Caco-2 (cell line): ENCODE results near the gene MAB21L1. TPM values are rescaled to one million over a fixed set of nuclear protein-coding genes. Genes with fewer than 3 reads are reported as not detected.

ENCODE experiments used
- BruUV-seq: library from RNA; stranded (reverse); fragments of 400-500 nt; replicated peaks from 2 replicates; lab custom pipeline; 2021; lab: Mats Ljungman, UMichigan
- CTCF ChIA-PET: fragments of 300-600 bp; sonication (Branson Sonifier 250); formaldehyde crosslinking; loops from one replicate; lab custom pipeline; 2022; ENCODE audit warnings: antibody characterized with exemption; lab: Charles Lee
- POLR2A ChIA-PET: fragments of 300-600 bp; sonication (Branson Sonifier 250); formaldehyde crosslinking; loops from one replicate; lab custom pipeline; 2022; ENCODE audit warnings: antibody characterized with exemption; lab: Charles Lee
- DNase-seq, 2 experiments: peaks; one replicate each; pipeline versions ENCODE4 v3.0.0 to v3.0.0-alpha.2; 2020 to 2022
- H3K27me3 ChIP-seq: replicated peaks from 2 replicates; pipeline ENCODE4 v1.6.0; 2011; ENCODE audit warnings: low read length; ENCODE audit not compliant: control insufficient read depth, insufficient read depth
- H3K36me3 ChIP-seq: 2 replicates; pipeline ENCODE4 v1.5.1; 2011; ENCODE audit warnings: low read length; ENCODE audit not compliant: control insufficient read depth, insufficient read depth
- H3K4me1 ChIP-seq: fragments of 250-450 bp; sonication (Bioruptor Pico); 2 replicates; pipeline ENCODE4 v1.5.1; 2020; ENCODE audit warnings: mild to moderate bottlenecking
- H3K4me3 ChIP-seq: 2 replicates; pipeline ENCODE4 v1.5.1; 2011; ENCODE audit warnings: low read depth, mild to moderate bottlenecking, control low read depth, low read length
- H3K9me3 ChIP-seq: fragments of 250-450 bp; sonication (Bioruptor Pico); 2 replicates; pipeline ENCODE4 v1.5.1; 2020; ENCODE audit warnings: mild to moderate bottlenecking, moderate library complexity
- H3K27ac Mint-ChIP-seq: one replicate; pipeline ENCODE4 v1.8.0; 2022; ENCODE audit warnings: mixed read lengths; ENCODE audit not compliant: unreplicated experiment
- H3K27me3 Mint-ChIP-seq: one replicate; pipeline ENCODE4 v1.8.0; 2022; ENCODE audit warnings: mixed read lengths; ENCODE audit not compliant: insufficient read depth, unreplicated experiment
- H3K36me3 Mint-ChIP-seq: one replicate; pipeline ENCODE4 v1.8.0; 2022; ENCODE audit warnings: mild to moderate bottlenecking, mixed read lengths; ENCODE audit not compliant: insufficient read depth, unreplicated experiment
- H3K4me1 Mint-ChIP-seq: one replicate; pipeline ENCODE4 v1.8.0; 2022; ENCODE audit warnings: low read depth, mixed read lengths; ENCODE audit not compliant: unreplicated experiment
- H3K4me3 Mint-ChIP-seq: one replicate; pipeline ENCODE4 v1.8.0; 2022; ENCODE audit warnings: mild to moderate bottlenecking, moderate library complexity, mixed read lengths; ENCODE audit not compliant: unreplicated experiment
- H3K9me3 Mint-ChIP-seq: one replicate; pipeline ENCODE4 v1.8.0; 2022; ENCODE audit warnings: mixed read lengths; ENCODE audit not compliant: unreplicated experiment
- intact Hi-C: fragments of 100-400 bp; cut with micrococcal nuclease; formaldehyde crosslinking; loops from one replicate; pipeline ENCODE4 v1.10.0; 2022; ENCODE audit not compliant: unreplicated experiment
- total RNA-seq: library from RNA; stranded (reverse); gene quantifications from 2 replicates; pipeline ENCODE4 v1.2.3, GENCODE V29; 2022
- TF ChIP-seq, protein P1 (sequence below), 2 experiments: fragments of 200-600 bp in 1 of 2; IDR thresholded peaks; 1 replicate in 1 of 2; 2 replicates in 1 of 2; pipeline versions ENCODE4 v1.5.1 to v1.8.0; 2011 to 2022; ENCODE audit warnings: antibody characterized with exemption in 1 of 2, control low read depth in 1 of 2, inconsistent platforms in 1 of 2, low read depth in 1 of 2, low read length in 1 of 2, mild to moderate bottlenecking in 1 of 2, moderate library complexity in 1 of 2; ENCODE audit not compliant: insufficient read depth in 1 of 2, severe bottlenecking in 1 of 2, unreplicated experiment in 1 of 2

MAB21L1 gene
- total RNA-seq, 1 experiment from 2014 or later: not detected

DNA sequence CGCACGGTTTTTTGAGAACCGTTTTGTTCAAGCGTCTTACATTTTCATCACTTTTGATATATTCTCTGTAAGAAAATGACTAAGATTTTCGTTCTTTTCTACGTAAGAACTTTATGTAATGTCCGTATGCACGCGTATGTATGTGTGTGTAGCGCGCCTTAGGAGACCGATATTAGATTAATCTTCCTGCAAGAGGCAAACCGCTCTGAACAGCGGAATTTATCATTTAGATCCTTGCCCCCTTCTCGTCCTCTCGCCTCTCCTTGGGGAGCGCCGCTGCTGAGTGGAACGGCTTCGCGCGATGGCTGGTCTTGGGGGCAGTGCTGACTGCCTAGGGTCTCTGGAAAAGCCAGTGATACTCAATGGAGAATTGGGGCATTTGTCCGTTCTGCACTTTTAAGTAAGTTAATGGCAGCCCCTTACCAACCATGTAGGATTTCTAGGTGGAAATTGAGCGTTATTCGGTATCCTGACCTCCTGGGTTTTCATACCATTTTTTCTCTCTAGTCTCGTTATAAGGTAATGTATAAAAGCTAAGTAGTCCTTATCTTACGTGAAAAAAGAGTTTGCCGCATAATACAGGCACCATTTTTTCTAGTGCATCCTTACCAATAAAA, 4.7 kb downstream of the MAB21L1 start:
- ChIA-PET CTCF (no interaction called here), POLR2A (no interaction called here)
- no peaks in the 10 kb centered on the region for H3K9me3 Mint-ChIP-seq
- Histone ChIP-seq H3K27me3 (no peaks in the 10 kb centered on the region), H3K9me3 (no peaks in the 10 kb centered on the region), H3K36me3 (no peaks in the 10 kb centered on the region), H3K4me1 (no peaks in the 10 kb centered on the region; the same call in 1 of the 2 replicates), H3K4me3 (no peak overlapping the region)
- H3K27me3 Mint-ChIP-seq: peaks cover 7% of the 10 kb centered on the region
- no peak for DNase-seq
- intact Hi-C loops: no loop called here
- H3K4me3 Mint-ChIP-seq: no peak overlapping the region
- H3K27ac Mint-ChIP-seq: no peak overlapping the region
- no TSS peak for BruUV-seq
- no peaks in the 10 kb centered on the region for H3K36me3 Mint-ChIP-seq
- TF ChIP-seq, protein P1, sequence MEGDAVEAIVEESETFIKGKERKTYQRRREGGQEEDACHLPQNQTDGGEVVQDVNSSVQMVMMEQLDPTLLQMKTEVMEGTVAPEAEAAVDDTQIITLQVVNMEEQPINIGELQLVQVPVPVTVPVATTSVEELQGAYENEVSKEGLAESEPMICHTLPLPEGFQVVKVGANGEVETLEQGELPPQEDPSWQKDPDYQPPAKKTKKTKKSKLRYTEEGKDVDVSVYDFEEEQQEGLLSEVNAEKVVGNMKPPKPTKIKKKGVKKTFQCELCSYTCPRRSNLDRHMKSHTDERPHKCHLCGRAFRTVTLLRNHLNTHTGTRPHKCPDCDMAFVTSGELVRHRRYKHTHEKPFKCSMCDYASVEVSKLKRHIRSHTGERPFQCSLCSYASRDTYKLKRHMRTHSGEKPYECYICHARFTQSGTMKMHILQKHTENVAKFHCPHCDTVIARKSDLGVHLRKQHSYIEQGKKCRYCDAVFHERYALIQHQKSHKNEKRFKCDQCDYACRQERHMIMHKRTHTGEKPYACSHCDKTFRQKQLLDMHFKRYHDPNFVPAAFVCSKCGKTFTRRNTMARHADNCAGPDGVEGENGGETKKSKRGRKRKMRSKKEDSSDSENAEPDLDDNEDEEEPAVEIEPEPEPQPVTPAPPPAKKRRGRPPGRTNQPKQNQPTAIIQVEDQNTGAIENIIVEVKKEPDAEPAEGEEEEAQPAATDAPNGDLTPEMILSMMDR (IDR thresholded peaks at IDR 0.05; ENCODE audit: insufficient read depth in 1 of 2, low read depth in 1 of 2, low read length in 1 of 2, severe bottlenecking in 1 of 2, unreplicated experiment in 1 of 2): no peak
- no peaks in the 10 kb centered on the region for H3K4me1 Mint-ChIP-seq

DNA sequence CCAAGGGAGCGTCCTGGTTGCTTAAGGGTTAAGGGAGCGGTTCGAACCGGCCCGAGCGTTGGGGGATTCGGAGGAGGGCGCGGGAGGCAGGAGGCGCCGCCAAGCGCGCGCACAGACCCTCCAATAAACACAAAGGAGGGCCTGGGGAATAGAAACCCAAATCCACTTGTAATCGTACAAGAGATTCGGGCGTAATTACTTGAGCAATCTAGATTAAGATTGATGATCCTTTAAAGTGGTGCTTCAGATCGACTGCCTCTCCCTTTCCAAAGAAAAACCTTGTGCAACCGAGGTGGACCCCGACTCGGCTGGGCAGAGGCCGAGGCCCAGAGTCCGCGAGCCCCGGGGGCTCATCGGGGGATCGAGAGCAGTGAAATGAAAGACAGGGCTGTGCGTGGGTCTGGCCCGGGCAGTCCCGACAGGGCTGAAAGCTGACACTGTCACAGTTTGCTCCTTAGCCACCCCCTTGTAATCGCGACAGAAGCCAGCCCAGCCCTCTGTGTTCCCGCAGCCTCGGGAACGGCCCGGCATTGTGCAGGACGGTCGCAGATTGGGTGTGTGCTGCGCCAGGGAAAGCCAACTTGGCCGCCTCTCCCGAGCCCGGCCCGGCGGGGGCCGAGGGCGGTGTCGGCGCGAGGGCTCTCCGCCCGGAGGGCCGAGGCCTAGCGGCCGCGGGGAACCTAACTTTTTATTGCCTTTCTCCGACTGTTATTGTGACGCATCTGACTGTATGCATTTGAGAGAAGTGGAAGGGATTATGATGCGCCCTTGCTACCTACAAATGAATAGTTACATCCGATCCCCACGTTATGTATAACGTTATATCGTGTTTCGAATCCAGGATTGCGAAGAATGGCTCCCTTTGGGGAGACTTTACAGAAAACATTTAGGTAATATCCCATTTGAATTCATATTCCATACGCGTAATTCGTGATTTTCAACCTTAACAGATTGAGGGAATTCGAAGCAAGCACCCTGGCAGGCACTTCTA, 5.5 kb downstream of the MAB21L1 start:
- H3K4me3 Mint-ChIP-seq: no peak overlapping the region
- H3K4me1 Mint-ChIP-seq: no peaks in the 10 kb centered on the region
- POLR2A ChIA-PET: no interaction called here
- H3K27ac Mint-ChIP-seq: no peak overlapping the region
- Histone ChIP-seq H3K4me3 (no peak overlapping the region), H3K36me3 (no peaks in the 10 kb centered on the region), H3K4me1 (no peaks in the 10 kb centered on the region; the same call in 1 of the 2 replicates), H3K27me3 (no peaks in the 10 kb centered on the region), H3K9me3 (no peaks in the 10 kb centered on the region)
- no TSS peak for BruUV-seq
- no peaks in the 10 kb centered on the region for H3K36me3 Mint-ChIP-seq
- peaks cover 3% of the 10 kb centered on the region for H3K27me3 Mint-ChIP-seq
- TF ChIP-seq, protein P1 (IDR thresholded peaks at IDR 0.05; ENCODE audit: insufficient read depth in 1 of 2, low read depth in 1 of 2, low read length in 1 of 2, severe bottlenecking in 1 of 2, unreplicated experiment in 1 of 2): no peak
- intact Hi-C loops: no loop called here
- no peaks in the 10 kb centered on the region for H3K9me3 Mint-ChIP-seq
- CTCF ChIA-PET: no interaction called here
- DNase-seq: no peak

GRCh38 chr13:35469806-35470525, 6.5 kb downstream of the MAB21L1 start:
- Mint-ChIP-seq H3K36me3 (no peaks in the 10 kb centered on the region), H3K9me3 (no peaks in the 10 kb centered on the region), H3K4me1 (no peaks in the 10 kb centered on the region), H3K27me3 (peaks cover 3% of the 10 kb centered on the region), H3K27ac (no peak overlapping the region), H3K4me3 (no peak overlapping the region)
- no peak overlapping the region for H3K4me3 ChIP-seq
- TF ChIP-seq, protein P1 (IDR thresholded peaks at IDR 0.05; ENCODE audit: insufficient read depth in 1 of 2, low read depth in 1 of 2, low read length in 1 of 2, severe bottlenecking in 1 of 2, unreplicated experiment in 1 of 2): no peak
- POLR2A ChIA-PET: no interaction called here
- no peak for DNase-seq
- no peaks in the 10 kb centered on the region for H3K9me3 ChIP-seq
- CTCF ChIA-PET: no interaction called here
- no peaks in the 10 kb centered on the region for H3K36me3 ChIP-seq
- no peaks in the 10 kb centered on the region; the same call in 1 of the 2 replicates for H3K4me1 ChIP-seq
- intact Hi-C loops: no loop called here
- no TSS peak for BruUV-seq
- H3K27me3 ChIP-seq: no peaks in the 10 kb centered on the region
